ENCODE results near the gene CFAP299.
"Not testable (repeated sequence)": the region's sequence is repeated elsewhere in the genome, so short reads cannot be mapped to it uniquely, and the experiment has no call there.

- not testable (repeated sequence) for TF ChIP-seq CTCF (IDR thresholded peaks at IDR 0.05); ZFX (IDR thresholded peaks at IDR 0.05; ENCODE audit: borderline replicate concordance)
These were observed 334.6 kb downstream of the CFAP299 start for GRCh38 chr4:80670118-80670517.
